ENCODE measurements around the gene TP53I11. TPM values are rescaled to one million over a fixed set of nuclear protein-coding genes. Genes with fewer than 3 reads are reported as not detected.

Gene TP53I11
- total RNA-seq, 1 experiment from 2014 or later = 94.2 TPM

- H3K56ac ChIP-seq (ENCODE audit: insufficient read length, low read depth, low read length) = no peak overlapping the region
- H3K4ac ChIP-seq (ENCODE audit: low read depth, low read length) = no peak overlapping the region
- no peak overlapping the region for H4K91ac ChIP-seq (ENCODE audit: insufficient read length, low read depth, low read length)
- no peak overlapping the region for H3K4me2 ChIP-seq (ENCODE audit: insufficient read depth, insufficient read length, low read length)
- H3K27me3 ChIP-seq (ENCODE audit: insufficient read depth, low read length) = no peaks in the 10 kb centered on the region; the same call in 1 of the 2 replicates
- TF ChIP-seq, protein P1, sequence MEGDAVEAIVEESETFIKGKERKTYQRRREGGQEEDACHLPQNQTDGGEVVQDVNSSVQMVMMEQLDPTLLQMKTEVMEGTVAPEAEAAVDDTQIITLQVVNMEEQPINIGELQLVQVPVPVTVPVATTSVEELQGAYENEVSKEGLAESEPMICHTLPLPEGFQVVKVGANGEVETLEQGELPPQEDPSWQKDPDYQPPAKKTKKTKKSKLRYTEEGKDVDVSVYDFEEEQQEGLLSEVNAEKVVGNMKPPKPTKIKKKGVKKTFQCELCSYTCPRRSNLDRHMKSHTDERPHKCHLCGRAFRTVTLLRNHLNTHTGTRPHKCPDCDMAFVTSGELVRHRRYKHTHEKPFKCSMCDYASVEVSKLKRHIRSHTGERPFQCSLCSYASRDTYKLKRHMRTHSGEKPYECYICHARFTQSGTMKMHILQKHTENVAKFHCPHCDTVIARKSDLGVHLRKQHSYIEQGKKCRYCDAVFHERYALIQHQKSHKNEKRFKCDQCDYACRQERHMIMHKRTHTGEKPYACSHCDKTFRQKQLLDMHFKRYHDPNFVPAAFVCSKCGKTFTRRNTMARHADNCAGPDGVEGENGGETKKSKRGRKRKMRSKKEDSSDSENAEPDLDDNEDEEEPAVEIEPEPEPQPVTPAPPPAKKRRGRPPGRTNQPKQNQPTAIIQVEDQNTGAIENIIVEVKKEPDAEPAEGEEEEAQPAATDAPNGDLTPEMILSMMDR (conservative IDR thresholded peaks at IDR 0.05) = no peak
- Mint-ChIP-seq H3K27me3 (ENCODE audit: low read depth) (peaks cover 13% of the 10 kb centered on the region), H3K9me3 (no peaks in the 10 kb centered on the region), H3K27ac (peak overlapping the region in 1 of 3 experiments; percentile 3; a peak in 1 of 7 replicates), H3K36me3 (ENCODE audit: insufficient read depth in 1 of 3, low read depth in 3 of 3) (no peaks in the 10 kb centered on the region; a peak in 2 of 7 replicates), H3K4me1 (peaks cover 26 to 46% of the 10 kb centered on the region in 2 experiments), H3K4me3 (no peak overlapping the region)
- H3K23ac ChIP-seq (ENCODE audit: insufficient read length, low read depth, low read length) = no peak overlapping the region
- no peaks in the 10 kb centered on the region for H3K23me2 ChIP-seq (ENCODE audit: insufficient read length, low read depth, low read length, poor library complexity, severe bottlenecking)
- H3K4me1 ChIP-seq (ENCODE audit: insufficient read depth, low read length) = peaks cover 3% of the 10 kb centered on the region; the same call in 1 of the 2 replicates
- no peak for DNase-seq
- H3K79me1 ChIP-seq (ENCODE audit: insufficient read depth, low read depth, low read length, poor library complexity, severe bottlenecking) = no peaks in the 10 kb centered on the region
- no peak overlapping the region for H3T11ph ChIP-seq (ENCODE audit: low read length)
- H4K8ac ChIP-seq (replicated peaks; ENCODE audit: insufficient read length, low read depth, low read length) = no peak overlapping the region
- H3K79me2 ChIP-seq (ENCODE audit: insufficient read depth, low read length) = no peaks in the 10 kb centered on the region
- WGBS (ENCODE audit: extremely low coverage, insufficient read length, low lambda C conversion rate) = no CpG with 5 or more reads among the region's 13 CpGs
- no peak overlapping the region for H3K14ac ChIP-seq (ENCODE audit: insufficient read depth, low read length)
- H2AFZ ChIP-seq (ENCODE audit: low read length) = no peak overlapping the region
- no peak overlapping the region for H2BK120ac ChIP-seq (ENCODE audit: low read depth, low read length, poor library complexity, severe bottlenecking)
- no peak overlapping the region for H2BK20ac ChIP-seq (ENCODE audit: low read depth, low read length, poor library complexity, severe bottlenecking)
- H3K9me3 ChIP-seq (ENCODE audit: control insufficient read depth, low read depth, low read length) = no peaks in the 10 kb centered on the region
- H4K5ac ChIP-seq (ENCODE audit: insufficient read length, low read depth, low read length) = no peak overlapping the region
- H3K27ac ChIP-seq (ENCODE audit: insufficient read length, low read depth, low read length) = no peak overlapping the region
- H3K18ac ChIP-seq (ENCODE audit: insufficient read length, low read depth, low read length) = no peak overlapping the region
- H2AK5ac ChIP-seq (ENCODE audit: insufficient read length, low read length) = no peak overlapping the region
- H2BK15ac ChIP-seq (ENCODE audit: low read depth, low read length) = no peak overlapping the region
- H4K20me1 ChIP-seq (ENCODE audit: control insufficient read depth, insufficient read depth, insufficient read length) = no peaks in the 10 kb centered on the region
- H2BK5ac ChIP-seq (ENCODE audit: insufficient read length, low read length) = no peak overlapping the region
- H3K9ac ChIP-seq (ENCODE audit: extremely low read depth, insufficient read length, low read length) = no peak overlapping the region
- H2BK12ac ChIP-seq (ENCODE audit: insufficient read length, low read depth, low read length) = no peak overlapping the region
These were observed 64.5 kb downstream of the TP53I11 start for GRCh38 chr11:44885919-44886789.
